Measurements from ENCODE around the gene DDX5.

DNA sequence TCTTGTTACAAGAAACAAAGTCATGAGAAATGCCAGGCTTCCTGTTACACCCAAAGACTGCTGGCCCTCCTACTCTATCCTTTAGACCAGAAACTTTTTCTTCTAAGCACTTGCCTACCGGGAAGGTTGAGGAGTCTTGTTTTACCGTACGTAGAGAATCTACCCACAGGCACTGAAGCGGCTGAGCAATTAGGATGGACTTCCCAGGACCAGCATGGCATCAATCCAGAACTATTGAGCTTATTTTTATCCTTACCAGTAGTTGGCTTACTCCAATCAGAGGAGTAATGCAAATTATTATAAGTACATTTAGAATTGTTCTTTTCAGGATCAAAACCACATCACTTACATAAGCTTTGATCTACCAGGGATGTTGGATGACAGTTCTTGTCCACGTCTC lies 26.3 kb upstream of the DDX5 start:
- no peak for TF ChIP-seq CTCF (IDR thresholded peaks at IDR 0.05)
- no peak for TF ChIP-seq POLR2A (IDR thresholded peaks at IDR 0.05)
